PC-3 (cell line): ENCODE data around the gene REEP1. TPM values are rescaled to one million over a fixed set of nuclear protein-coding genes. Genes with fewer than 3 reads are reported as not detected.

ENCODE experiments used
- ATAC-seq: fragments of 200-7000 bp; cut with Tn5 transposase; 2 replicates; pipeline ENCODE4 v1.9.1; 2020; ENCODE audit warnings: mild to moderate bottlenecking, moderate library complexity
- BruUV-seq: library from RNA; stranded (reverse); fragments of 400-500 nt; replicated peaks from 2 replicates; lab custom pipeline; 2021; lab: Mats Ljungman, UMichigan
- CTCF ChIA-PET: fragments of 300-600 bp; sonication (Branson Sonifier 250); formaldehyde crosslinking; loops from one replicate; lab custom pipeline; 2022; ENCODE audit warnings: antibody characterized with exemption; lab: Charles Lee
- POLR2A ChIA-PET: fragments of 300-600 bp; sonication (Branson Sonifier 250); formaldehyde crosslinking; loops from one replicate; lab custom pipeline; 2022; ENCODE audit warnings: antibody characterized with exemption; ENCODE audit not compliant: unreplicated experiment; lab: Charles Lee
- DNase-seq: peaks from one replicate; pipeline ENCODE4 v3.0.0-alpha.2; 2015
- H2AFZ ChIP-seq: fragments of 300-600 bp; sonication (generic); 2 replicates; pipeline ENCODE4 v1.6.0; 2016; ENCODE audit warnings: antibody characterized with exemption, low read length
- H3F3A ChIP-seq: fragments of 300-600 bp; sonication (generic); one replicate; pipeline ENCODE4 v1.6.0; 2017; ENCODE audit warnings: antibody characterized with exemption, low read length, control low read depth, mild to moderate bottlenecking; ENCODE audit not compliant: unreplicated experiment
- H3K27ac ChIP-seq: fragments of 300-600 bp; sonication (generic); 2 replicates; pipeline ENCODE4 v1.5.1; 2016; ENCODE audit warnings: mild to moderate bottlenecking, low read length
- H3K27me3 ChIP-seq: fragments of 300-600 bp; sonication (generic); 2 replicates; pipeline ENCODE4 v1.6.1; 2016; ENCODE audit warnings: low read length, mixed read lengths
- H3K36me3 ChIP-seq: fragments of 300-600 bp; sonication (generic); 2 replicates; pipeline ENCODE4 v1.6.1; 2016; ENCODE audit warnings: low read depth, mixed run types, low read length, mixed read lengths
- H3K4me1 ChIP-seq: fragments of 300-600 bp; sonication (generic); 2 replicates; pipeline ENCODE4 v1.5.1; 2016; ENCODE audit warnings: low read length; ENCODE audit not compliant: insufficient read depth
- H3K4me2 ChIP-seq: fragments of 300-600 bp; sonication (generic); 2 replicates; pipeline ENCODE4 v1.6.0; 2016; ENCODE audit warnings: low read length
- H3K4me3 ChIP-seq: fragments of 300-600 bp; sonication (generic); 2 replicates; pipeline ENCODE4 v1.5.1; 2016; ENCODE audit warnings: mild to moderate bottlenecking, low read length, mixed read lengths
- H3K79me2 ChIP-seq: fragments of 300-600 bp; sonication (generic); 2 replicates; pipeline ENCODE4 v1.6.1; 2017; ENCODE audit warnings: low read length, mixed read lengths
- H3K9ac ChIP-seq: fragments of 300-600 bp; sonication (generic); 2 replicates; pipeline ENCODE4 v1.6.0; 2016; ENCODE audit warnings: mild to moderate bottlenecking, low read length
- H3K9me2 ChIP-seq: fragments of 300-600 bp; sonication (generic); replicated peaks from 2 replicates; pipeline ENCODE4 v1.6.1; 2016; ENCODE audit warnings: mixed run types, low read length, mixed read lengths
- H3K9me3 ChIP-seq: fragments of 300-600 bp; sonication (generic); 2 replicates; pipeline ENCODE4 v1.6.1; 2016; ENCODE audit warnings: low read length, mixed read lengths
- H4K20me1 ChIP-seq: fragments of 300-600 bp; sonication (generic); 2 replicates; pipeline ENCODE4 v1.6.1; 2016; ENCODE audit warnings: low read length, mixed read lengths
- EZH2 ChIP-seq: fragments of 300-600 bp; sonication (generic); IDR thresholded peaks from one replicate; pipeline ENCODE4 v1.6.1; 2017; ENCODE audit warnings: antibody characterized with exemption, mild to moderate bottlenecking, low read length; ENCODE audit not compliant: unreplicated experiment
- EZH2phosphoT487 ChIP-seq: fragments of 300-600 bp; sonication (generic); IDR thresholded peaks from 2 replicates; pipeline ENCODE4 v1.6.1; 2018; ENCODE audit warnings: mild to moderate bottlenecking, antibody characterized with exemption, low read length, borderline replicate concordance
- intact Hi-C: fragments of 100-400 bp; cut with micrococcal nuclease; formaldehyde crosslinking; loops from 2 replicates; pipeline ENCODE4 v1.9.0; 2023
- total RNA-seq: library from RNA; depleted of rRNA; stranded (reverse); fragments of >200 nt; gene quantifications from 2 replicates; pipeline ENCODE4 v1.2.3, GENCODE V29; 2014
- TF ChIP-seq, protein P1 (sequence below): fragments of 300-600 bp; sonication (generic); conservative IDR thresholded peaks from 2 replicates; pipeline ENCODE4 v1.5.1; 2017; ENCODE audit warnings: antibody characterized with exemption, low read depth, mild to moderate bottlenecking, low read length

REEP1 gene
- total RNA-seq, 1 experiment from 2014 or later, result not detected

DNA sequence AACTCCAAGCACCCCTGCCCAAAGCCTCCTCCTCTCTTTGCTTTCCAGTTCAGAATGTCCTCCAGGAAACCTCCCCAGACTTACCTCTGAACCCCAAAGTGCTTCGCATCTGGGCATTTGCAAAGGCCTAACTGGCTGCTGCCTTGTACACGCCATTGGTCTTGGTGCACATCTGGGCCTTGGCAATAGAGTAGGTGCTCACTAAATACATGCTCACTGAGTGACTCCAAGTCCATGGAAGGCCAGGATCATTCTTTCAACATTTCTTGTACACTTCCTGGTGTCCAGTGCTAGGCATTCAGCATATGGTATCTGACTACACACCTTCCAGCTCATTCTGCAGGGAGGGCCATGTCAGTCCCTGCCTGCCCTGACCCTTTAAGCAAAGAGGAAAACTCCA is 109.7 kb downstream of the REEP1 start:
- Histone ChIP-seq H3K79me2 (no peaks in the 10 kb centered on the region), H3K27me3 (no peaks in the 10 kb centered on the region), H3K9me2 (no peaks in the 10 kb centered on the region), H3F3A (no peaks in the 10 kb centered on the region), H3K9ac (no peak overlapping the region), H3K27ac (no peak overlapping the region), H3K4me3 (no peak overlapping the region), H4K20me1 (no peaks in the 10 kb centered on the region), H3K9me3 (no peaks in the 10 kb centered on the region), H3K4me1 (no peaks in the 10 kb centered on the region), H3K4me2 (no peak overlapping the region), H3K36me3 (no peaks in the 10 kb centered on the region), H2AFZ (no peak overlapping the region)
- DNase-seq (no peak), ATAC-seq (no peak)
- no peak for TF ChIP-seq EZH2
- TF ChIP-seq EZH2phosphoT487, result no peak
- TF ChIP-seq, protein P1, sequence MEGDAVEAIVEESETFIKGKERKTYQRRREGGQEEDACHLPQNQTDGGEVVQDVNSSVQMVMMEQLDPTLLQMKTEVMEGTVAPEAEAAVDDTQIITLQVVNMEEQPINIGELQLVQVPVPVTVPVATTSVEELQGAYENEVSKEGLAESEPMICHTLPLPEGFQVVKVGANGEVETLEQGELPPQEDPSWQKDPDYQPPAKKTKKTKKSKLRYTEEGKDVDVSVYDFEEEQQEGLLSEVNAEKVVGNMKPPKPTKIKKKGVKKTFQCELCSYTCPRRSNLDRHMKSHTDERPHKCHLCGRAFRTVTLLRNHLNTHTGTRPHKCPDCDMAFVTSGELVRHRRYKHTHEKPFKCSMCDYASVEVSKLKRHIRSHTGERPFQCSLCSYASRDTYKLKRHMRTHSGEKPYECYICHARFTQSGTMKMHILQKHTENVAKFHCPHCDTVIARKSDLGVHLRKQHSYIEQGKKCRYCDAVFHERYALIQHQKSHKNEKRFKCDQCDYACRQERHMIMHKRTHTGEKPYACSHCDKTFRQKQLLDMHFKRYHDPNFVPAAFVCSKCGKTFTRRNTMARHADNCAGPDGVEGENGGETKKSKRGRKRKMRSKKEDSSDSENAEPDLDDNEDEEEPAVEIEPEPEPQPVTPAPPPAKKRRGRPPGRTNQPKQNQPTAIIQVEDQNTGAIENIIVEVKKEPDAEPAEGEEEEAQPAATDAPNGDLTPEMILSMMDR, result no peak
- BruUV-seq, result no TSS peak
- ChIA-PET CTCF (no interaction called here), POLR2A (no interaction called here)
- intact Hi-C loops, result no loop called here

DNA sequence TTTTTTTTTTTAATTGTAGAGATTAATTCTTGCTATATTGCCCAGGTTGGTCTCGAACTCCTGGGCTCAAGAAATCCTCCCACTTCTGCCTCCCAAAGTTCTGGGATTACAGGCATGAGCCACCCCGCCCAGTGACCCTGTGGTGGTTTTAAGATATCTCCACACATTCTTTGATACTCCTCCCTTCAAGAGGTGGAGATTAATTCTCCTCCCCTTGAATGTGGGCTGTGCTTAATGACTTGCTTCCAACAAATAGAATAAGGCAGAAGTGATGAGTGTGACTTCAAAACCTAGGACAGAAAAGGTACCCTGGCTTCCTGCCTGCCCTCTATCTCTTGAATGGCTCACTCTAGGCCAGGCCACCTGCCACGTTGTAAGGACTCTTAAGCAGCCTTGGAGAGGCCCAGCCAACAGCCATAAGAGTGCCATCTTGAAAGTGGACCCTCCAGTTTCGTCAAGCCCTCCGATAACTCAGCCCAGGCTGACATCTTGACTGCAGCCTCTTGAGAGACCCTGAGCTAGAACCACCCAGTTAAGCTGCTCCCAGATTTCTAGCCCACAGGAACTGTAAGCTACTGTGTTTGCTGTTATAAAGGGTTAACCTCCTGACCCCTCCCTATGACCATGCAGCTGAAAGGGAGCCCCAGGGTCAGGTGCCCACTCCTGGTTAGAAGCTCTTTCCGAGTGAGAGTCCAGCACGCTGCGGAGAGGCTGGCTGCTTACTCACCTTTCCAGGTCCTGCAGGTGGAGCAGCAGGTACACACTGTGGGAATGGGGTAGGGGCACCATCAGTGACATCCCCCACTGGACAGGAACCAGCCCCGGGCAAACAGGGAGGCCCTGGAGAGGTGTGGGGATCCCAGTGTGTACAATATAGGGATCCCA is 110.5 kb downstream of the REEP1 start:
- no peaks in the 10 kb centered on the region for H3K36me3 ChIP-seq
- H4K20me1 ChIP-seq, result no peaks in the 10 kb centered on the region
- no peaks in the 10 kb centered on the region for H3F3A ChIP-seq
- no peak overlapping the region for H3K4me2 ChIP-seq
- ChIA-PET POLR2A (no interaction called here), CTCF (no interaction called here)
- no peaks in the 10 kb centered on the region for H3K9me2 ChIP-seq
- no peak overlapping the region for H2AFZ ChIP-seq
- H3K9me3 ChIP-seq, result no peaks in the 10 kb centered on the region
- TF ChIP-seq, protein P1, result no peak
- TF ChIP-seq EZH2phosphoT487 (no peak), EZH2 (no peak)
- no peak overlapping the region for H3K27ac ChIP-seq
- no peak overlapping the region for H3K9ac ChIP-seq
- no peak for DNase-seq
- BruUV-seq, result no TSS peak
- no peaks in the 10 kb centered on the region for H3K27me3 ChIP-seq
- no peaks in the 10 kb centered on the region for H3K79me2 ChIP-seq
- H3K4me3 ChIP-seq, result no peak overlapping the region
- no peak for ATAC-seq
- intact Hi-C loops, result no loop called here
- no peaks in the 10 kb centered on the region for H3K4me1 ChIP-seq

DNA sequence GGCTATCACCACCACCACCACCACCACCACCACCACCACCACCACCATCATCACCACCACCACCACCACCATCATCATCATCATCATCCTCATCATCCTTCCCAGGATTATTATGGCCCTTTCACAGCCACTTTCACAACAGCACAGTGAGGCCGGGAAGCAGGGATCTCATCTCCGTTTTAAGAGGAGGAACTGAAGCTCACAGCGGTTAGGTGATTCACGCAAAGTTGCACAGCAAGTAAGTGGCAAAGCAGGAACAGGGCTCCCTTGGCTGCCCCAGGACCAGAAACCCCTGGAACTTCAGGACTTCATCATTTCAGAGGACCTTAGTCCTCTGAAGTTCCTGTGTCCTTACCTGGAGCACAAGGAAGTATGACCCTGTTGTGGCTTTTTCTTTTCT is 111.4 kb downstream of the REEP1 start:
- no peaks in the 10 kb centered on the region for H3K36me3 ChIP-seq
- no peaks in the 10 kb centered on the region for H3K9me2 ChIP-seq
- ATAC-seq (no peak), DNase-seq (no peak)
- H3F3A ChIP-seq, result no peaks in the 10 kb centered on the region
- H3K27ac ChIP-seq, result no peak overlapping the region
- ChIA-PET CTCF (no interaction called here), POLR2A (no interaction called here)
- no peak overlapping the region for H3K4me2 ChIP-seq
- H3K27me3 ChIP-seq, result no peaks in the 10 kb centered on the region
- no peaks in the 10 kb centered on the region for H3K9me3 ChIP-seq
- no peaks in the 10 kb centered on the region for H3K4me1 ChIP-seq
- H2AFZ ChIP-seq, result no peak overlapping the region
- intact Hi-C loops, result no loop called here
- no peak for TF ChIP-seq EZH2phosphoT487
- no peak for TF ChIP-seq EZH2
- no TSS peak for BruUV-seq
- no peaks in the 10 kb centered on the region for H4K20me1 ChIP-seq
- no peak overlapping the region for H3K4me3 ChIP-seq
- H3K79me2 ChIP-seq, result no peaks in the 10 kb centered on the region
- H3K9ac ChIP-seq, result no peak overlapping the region
